ENCODE data around the gene SPATA2L. TPM values are rescaled to one million over a fixed set of nuclear protein-coding genes. Genes with fewer than 3 reads are reported as not detected.
A peak's percentile ranks its signal among the peaks of the same experiment; 100 is the strongest.

SPATA2L gene
- total RNA-seq, 1 experiment from 2014 or later = 12.2 TPM

- POLR2A ChIA-PET (ENCODE audit: unreplicated experiment) = no interaction called here
- H3K9ac ChIP-seq (ENCODE audit: low read length) = peak within 1 kb of the TSS; percentile 91
- no peaks in the 10 kb centered on the region for H3K9me3 ChIP-seq (ENCODE audit: low read length)
- H3K9me2 ChIP-seq (replicated peaks; ENCODE audit: low read length) = no peaks in the 10 kb centered on the region
- peaks cover 9% of the 10 kb centered on the region; the same call in 1 of the 2 replicates for H3K36me3 ChIP-seq (ENCODE audit: low read depth, low read length)
- peak within 1 kb of the TSS; percentile 85 for H3K4me3 ChIP-seq (ENCODE audit: low read length)
- H3K27ac ChIP-seq (ENCODE audit: low read length) = peak within 1 kb of the TSS; percentile 42
- H3K27me3 ChIP-seq (ENCODE audit: low read length) = no peaks in the 10 kb centered on the region
- peak within 1 kb of the TSS; percentile 79 for H2AFZ ChIP-seq (ENCODE audit: low read length)
- peaks cover 58% of the 10 kb centered on the region for H3K79me2 ChIP-seq (ENCODE audit: low read length)
- no peaks in the 10 kb centered on the region for H3F3A ChIP-seq (ENCODE audit: low read length, unreplicated experiment)
- no peaks in the 10 kb centered on the region; the same call in 1 of the 2 replicates for H3K4me1 ChIP-seq (ENCODE audit: insufficient read depth, low read length)
- intact Hi-C loops (cut with micrococcal nuclease) = no loop called here
- CTCF ChIA-PET = no interaction called here
- H4K20me1 ChIP-seq (ENCODE audit: low read length) = no peaks in the 10 kb centered on the region
- peak; percentile 83 for DNase-seq
- peak; percentile 93 for ATAC-seq
- TF ChIP-seq EZH2phosphoT487 (IDR thresholded peaks at IDR 0.05; ENCODE audit: borderline replicate concordance, low read length) (no peak), EZH2 (IDR thresholded peaks at IDR 0.05; ENCODE audit: low read length, unreplicated experiment) (no peak)
- TF ChIP-seq, protein P1, sequence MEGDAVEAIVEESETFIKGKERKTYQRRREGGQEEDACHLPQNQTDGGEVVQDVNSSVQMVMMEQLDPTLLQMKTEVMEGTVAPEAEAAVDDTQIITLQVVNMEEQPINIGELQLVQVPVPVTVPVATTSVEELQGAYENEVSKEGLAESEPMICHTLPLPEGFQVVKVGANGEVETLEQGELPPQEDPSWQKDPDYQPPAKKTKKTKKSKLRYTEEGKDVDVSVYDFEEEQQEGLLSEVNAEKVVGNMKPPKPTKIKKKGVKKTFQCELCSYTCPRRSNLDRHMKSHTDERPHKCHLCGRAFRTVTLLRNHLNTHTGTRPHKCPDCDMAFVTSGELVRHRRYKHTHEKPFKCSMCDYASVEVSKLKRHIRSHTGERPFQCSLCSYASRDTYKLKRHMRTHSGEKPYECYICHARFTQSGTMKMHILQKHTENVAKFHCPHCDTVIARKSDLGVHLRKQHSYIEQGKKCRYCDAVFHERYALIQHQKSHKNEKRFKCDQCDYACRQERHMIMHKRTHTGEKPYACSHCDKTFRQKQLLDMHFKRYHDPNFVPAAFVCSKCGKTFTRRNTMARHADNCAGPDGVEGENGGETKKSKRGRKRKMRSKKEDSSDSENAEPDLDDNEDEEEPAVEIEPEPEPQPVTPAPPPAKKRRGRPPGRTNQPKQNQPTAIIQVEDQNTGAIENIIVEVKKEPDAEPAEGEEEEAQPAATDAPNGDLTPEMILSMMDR (conservative IDR thresholded peaks at IDR 0.05; ENCODE audit: low read depth, low read length) = no peak
- peak within 1 kb of the TSS; percentile 95 for H3K4me2 ChIP-seq (ENCODE audit: low read length)
- BruUV-seq (replicated peaks) = TSS peak; percentile 74
Measured at GRCh38 chr16:89657442-89658220, 43.9 kb downstream of the SPATA2L start, which contains the start of the genes CHMP1A and SPATA33. Gene CHMP1A, minus strand, starts transcription at chr16:89657708. Its CDS starts 120 bp downstream, at chr16:89657588. Gene SPATA33, plus strand, starts transcription at chr16:89657836. Its CDS starts 76 bp downstream, at chr16:89657912.

DNA sequence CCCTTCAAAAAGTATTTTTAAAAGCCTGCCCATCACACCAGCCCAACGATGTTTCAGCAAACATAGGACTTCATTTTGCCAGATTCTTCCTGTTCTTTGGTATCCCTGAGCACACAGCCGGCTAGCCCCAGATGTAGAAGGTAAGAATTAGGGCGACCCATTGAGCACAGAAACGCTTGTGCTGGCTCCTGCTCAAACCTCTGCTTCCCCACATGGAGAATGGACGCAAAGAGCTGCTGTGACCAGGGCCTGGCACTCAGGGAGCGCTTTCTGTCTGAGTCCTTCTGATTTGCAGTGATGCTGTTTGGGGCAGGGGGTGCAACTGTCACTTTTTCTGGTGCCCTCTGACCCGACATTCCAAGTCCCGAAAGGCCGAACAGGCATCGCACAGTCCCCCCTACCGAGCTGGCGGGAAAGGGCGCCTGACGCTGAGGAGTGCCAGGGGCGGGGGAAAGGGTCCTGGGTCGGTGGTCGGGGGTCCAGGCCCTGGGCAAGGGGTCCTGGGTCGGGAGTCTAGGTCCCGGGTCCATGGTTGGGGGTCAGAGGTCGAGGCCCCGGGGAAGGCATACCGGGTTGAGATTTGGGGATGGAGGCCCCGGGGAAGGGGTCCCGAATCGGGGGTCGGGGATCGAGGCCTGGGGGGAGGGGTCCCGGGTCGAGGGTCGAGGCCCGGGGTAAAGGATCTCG is 44.9 kb downstream of the SPATA2L start:
- CTCF ChIA-PET = no interaction called here
- intact Hi-C loops (cut with micrococcal nuclease) = no loop called here
- H3K27ac ChIP-seq (ENCODE audit: low read length) = no peak overlapping the region

GRCh38 chr16:89655062-89655643 is 46.4 kb downstream of the SPATA2L start:
- intact Hi-C loops (cut with micrococcal nuclease) = no loop called here
- DNase-seq (no peak), ATAC-seq (no peak)
- Histone ChIP-seq H3K9ac (ENCODE audit: low read length) (no peak overlapping the region), H4K20me1 (ENCODE audit: low read length) (no peaks in the 10 kb centered on the region), H3K4me2 (ENCODE audit: low read length) (no peak overlapping the region), H3K9me3 (ENCODE audit: low read length) (no peaks in the 10 kb centered on the region), H3K27me3 (ENCODE audit: low read length) (no peaks in the 10 kb centered on the region), H3K79me2 (ENCODE audit: low read length) (peaks cover 56% of the 10 kb centered on the region), H3K9me2 (replicated peaks; ENCODE audit: low read length) (no peaks in the 10 kb centered on the region), H3K27ac (ENCODE audit: low read length) (no peak overlapping the region), H2AFZ (ENCODE audit: low read length) (no peak overlapping the region), H3K4me3 (ENCODE audit: low read length) (no peak overlapping the region), H3F3A (ENCODE audit: low read length, unreplicated experiment) (no peaks in the 10 kb centered on the region), H3K4me1 (ENCODE audit: insufficient read depth, low read length) (no peaks in the 10 kb centered on the region; the same call in 1 of the 2 replicates), H3K36me3 (ENCODE audit: low read depth, low read length) (no peaks in the 10 kb centered on the region; the same call in 1 of the 2 replicates)
- no TSS peak for BruUV-seq (replicated peaks)
- CTCF ChIA-PET = no interaction called here
- TF ChIP-seq, protein P1 (conservative IDR thresholded peaks at IDR 0.05; ENCODE audit: low read depth, low read length) = no peak
- TF ChIP-seq EZH2 (IDR thresholded peaks at IDR 0.05; ENCODE audit: low read length, unreplicated experiment) (no peak), EZH2phosphoT487 (IDR thresholded peaks at IDR 0.05; ENCODE audit: borderline replicate concordance, low read length) (no peak)
- POLR2A ChIA-PET (ENCODE audit: unreplicated experiment) = no interaction called here

More for the DNA sequence above, 44.9 kb downstream of the SPATA2L start:
- peak overlapping the region; percentile 95 for H3K4me2 ChIP-seq (ENCODE audit: low read length)
- ATAC-seq (no peak), DNase-seq (no peak)
- H3K9me2 ChIP-seq (replicated peaks; ENCODE audit: low read length) = no peaks in the 10 kb centered on the region
- H3K9ac ChIP-seq (ENCODE audit: low read length) = peak overlapping the region; percentile 91
- peaks cover 9% of the 10 kb centered on the region; the same call in 1 of the 2 replicates for H3K36me3 ChIP-seq (ENCODE audit: low read depth, low read length)
- BruUV-seq (replicated peaks) = TSS peak; percentile 46
- no peak for TF ChIP-seq EZH2 (IDR thresholded peaks at IDR 0.05; ENCODE audit: low read length, unreplicated experiment)
- H4K20me1 ChIP-seq (ENCODE audit: low read length) = no peaks in the 10 kb centered on the region
- H2AFZ ChIP-seq (ENCODE audit: low read length) = no peak overlapping the region
- no peaks in the 10 kb centered on the region for H3F3A ChIP-seq (ENCODE audit: low read length, unreplicated experiment)
- POLR2A ChIA-PET (ENCODE audit: unreplicated experiment) = no interaction called here
- no peaks in the 10 kb centered on the region for H3K9me3 ChIP-seq (ENCODE audit: low read length)
- peak overlapping the region; percentile 85 for H3K4me3 ChIP-seq (ENCODE audit: low read length)
- H3K4me1 ChIP-seq (ENCODE audit: insufficient read depth, low read length) = no peaks in the 10 kb centered on the region; the same call in 1 of the 2 replicates
- peaks cover 58% of the 10 kb centered on the region for H3K79me2 ChIP-seq (ENCODE audit: low read length)
- H3K27me3 ChIP-seq (ENCODE audit: low read length) = no peaks in the 10 kb centered on the region
